IMR-90 (cell line): Measurements from ENCODE around the gene HKDC1. TPM values are rescaled to one million over a fixed set of nuclear protein-coding genes. Genes with fewer than 3 reads are reported as not detected.

Experiments used
- ATAC-seq: fragments of 200-7000 bp; cut with Tn5 transposase; 2 replicates; pipeline ENCODE4 v1.9.1; 2020; ENCODE audit warnings: low read depth, mild to moderate bottlenecking, moderate library complexity
- BruUV-seq: library from RNA; stranded (reverse); fragments of 400-500 nt; replicated peaks from 2 replicates; lab custom pipeline; 2021; lab: Mats Ljungman, UMichigan
- CTCF ChIA-PET: fragments of 300-600 bp; formaldehyde crosslinking; extraction: SDS; loops from one replicate; lab custom pipeline; 2021; ENCODE audit warnings: antibody characterized with exemption; lab: Yijun Ruan, JAX
- POLR2A ChIA-PET: fragments of 300-600 bp; sonication (Branson Sonifier 250); formaldehyde crosslinking; loops from one replicate; lab custom pipeline; 2022; ENCODE audit warnings: antibody characterized with exemption; ENCODE audit not compliant: unreplicated experiment; lab: Charles Lee
- DNase-seq: peaks from one replicate; pipeline ENCODE4 v3.0.0; 2013
- H2AFZ ChIP-seq: replicated peaks from 2 replicates; pipeline ENCODE3; 2013; ENCODE audit warnings: low read length, mild to moderate bottlenecking; ENCODE audit not compliant: poor library complexity
- H2AK5ac ChIP-seq: 2 replicates; pipeline ENCODE4 v1.6.1; 2013; ENCODE audit warnings: low read depth, low read length, inconsistent platforms
- H2AK9ac ChIP-seq: replicated peaks from 2 replicates; pipeline ENCODE3; 2013; ENCODE audit warnings: mild to moderate bottlenecking, low read depth, low read length, moderate library complexity; ENCODE audit not compliant: poor library complexity
- H2BK120ac ChIP-seq: 2 replicates; pipeline ENCODE4 v1.6.1; 2013; ENCODE audit warnings: low read depth, low read length, inconsistent platforms
- H2BK15ac ChIP-seq: 3 replicates; pipeline ENCODE4 v1.6.1; 2013; ENCODE audit warnings: low read depth, low read length, inconsistent platforms
- H2BK20ac ChIP-seq: 2 replicates; pipeline ENCODE4 v1.6.1; 2013; ENCODE audit warnings: low read depth, mild to moderate bottlenecking, inconsistent platforms, low read length, moderate library complexity
- H2BK5ac ChIP-seq: 2 replicates; pipeline ENCODE4 v1.6.1; 2013; ENCODE audit warnings: mild to moderate bottlenecking, low read depth, low read length, inconsistent platforms; ENCODE audit not compliant: poor library complexity, severe bottlenecking
- H3K14ac ChIP-seq: replicated peaks from 2 replicates; pipeline ENCODE4 v1.6.1; 2013; ENCODE audit warnings: low read depth, low read length, inconsistent platforms
- H3K18ac ChIP-seq: 2 replicates; pipeline ENCODE4 v1.6.1; 2013; ENCODE audit warnings: low read depth, low read length, control low read depth
- H3K23ac ChIP-seq: 2 replicates; pipeline ENCODE4 v1.6.1; 2013; ENCODE audit warnings: low read depth, low read length, inconsistent platforms
- H3K27ac ChIP-seq: 2 replicates; pipeline ENCODE4 v1.5.1; 2013; ENCODE audit warnings: mild to moderate bottlenecking, control low read depth, low read length; ENCODE audit not compliant: insufficient read depth
- H3K27me3 ChIP-seq: 2 replicates; pipeline ENCODE4 v1.6.1; 2013; ENCODE audit warnings: low read length; ENCODE audit not compliant: control insufficient read depth, insufficient read depth
- H3K36me3 ChIP-seq: 2 replicates; pipeline ENCODE4 v1.6.1; 2013; ENCODE audit warnings: low read length, mixed read lengths; ENCODE audit not compliant: control insufficient read depth, insufficient read depth
- H3K4ac ChIP-seq: 2 replicates; pipeline ENCODE4 v1.6.1; 2013; ENCODE audit warnings: low read depth, low read length, inconsistent platforms
- H3K4me1 ChIP-seq: 2 replicates; pipeline ENCODE4 v1.6.1; 2013; ENCODE audit warnings: low read length, mixed read lengths; ENCODE audit not compliant: control insufficient read depth, insufficient read depth
- H3K4me2 ChIP-seq: 2 replicates; pipeline ENCODE4 v1.6.1; 2013; ENCODE audit warnings: low read depth, mild to moderate bottlenecking, control low read depth, low read length, moderate library complexity
- H3K4me3 ChIP-seq: 2 replicates; pipeline ENCODE4 v1.5.1; 2013; ENCODE audit warnings: low read depth, mild to moderate bottlenecking, control low read depth, low read length, moderate library complexity; ENCODE audit not compliant: insufficient read depth
- H3K56ac ChIP-seq: 2 replicates; pipeline ENCODE4 v1.6.1; 2013; ENCODE audit warnings: low read length, inconsistent platforms; ENCODE audit not compliant: insufficient read depth; ENCODE audit errors: extremely low read depth
- H3K79me1 ChIP-seq, 2 experiments: 2 replicates each; pipeline ENCODE4 v1.6.1; 2013; ENCODE audit warnings: low read length in 2 of 2, inconsistent platforms in 1 of 2, low read depth in 1 of 2
- H3K9ac ChIP-seq: 2 replicates; pipeline ENCODE4 v1.6.1; 2013; ENCODE audit warnings: low read depth, low read length, control low read depth
- H3K9me1 ChIP-seq: 2 replicates; pipeline ENCODE4 v1.6.1; 2013; ENCODE audit warnings: low read length, inconsistent platforms; ENCODE audit not compliant: insufficient read depth
- H3K9me3 ChIP-seq: 2 replicates; pipeline ENCODE4 v1.6.1; 2013; ENCODE audit warnings: low read length; ENCODE audit not compliant: control insufficient read depth, insufficient read depth
- H4K20me1 ChIP-seq: 2 replicates; pipeline ENCODE4 v1.6.1; 2013; ENCODE audit warnings: low read length, inconsistent platforms; ENCODE audit not compliant: insufficient read depth
- H4K5ac ChIP-seq: 2 replicates; pipeline ENCODE4 v1.6.1; 2013; ENCODE audit warnings: mild to moderate bottlenecking, low read depth, low read length, control low read depth
- H4K8ac ChIP-seq, 2 experiments: 2 replicates each; pipeline ENCODE4 v1.6.1; 2013; ENCODE audit warnings: low read depth in 2 of 2, low read length in 2 of 2, control low read depth in 1 of 2, inconsistent platforms in 1 of 2
- H4K91ac ChIP-seq: 2 replicates; pipeline ENCODE4 v1.6.1; 2013; ENCODE audit warnings: low read depth, low read length, inconsistent platforms; ENCODE audit not compliant: insufficient read depth
- FOS ChIP-seq: fragments of 150-350 bp; IDR thresholded peaks from 2 replicates; pipeline ENCODE4 v1.6.1; 2016; ENCODE audit warnings: low read depth, low read length
- MAZ ChIP-seq: IDR thresholded peaks from 2 replicates; pipeline ENCODE4 v1.6.1; 2012; ENCODE audit warnings: low read depth, mild to moderate bottlenecking, low read length, improper control_type of control experiment, moderate library complexity, borderline replicate concordance
- MXI1 ChIP-seq: IDR thresholded peaks from 2 replicates; pipeline ENCODE4 v1.6.1; 2012; ENCODE audit warnings: low read depth, mild to moderate bottlenecking, low read length, moderate library complexity, borderline replicate concordance
- NFE2L2 ChIP-seq: fragments of 150-350 bp; IDR thresholded peaks from 2 replicates; pipeline ENCODE4 v1.6.1; 2016; ENCODE audit warnings: low read depth, mild to moderate bottlenecking, low read length
- POLR2A ChIP-seq: IDR thresholded peaks from 2 replicates; pipeline ENCODE4 v1.6.1; 2012; ENCODE audit warnings: mild to moderate bottlenecking, low read depth, low read length
- RCOR1 ChIP-seq: IDR thresholded peaks from 2 replicates; pipeline ENCODE4 v1.6.1; 2012; ENCODE audit warnings: mild to moderate bottlenecking, low read length, improper control_type of control experiment; ENCODE audit not compliant: insufficient replicate concordance
- SMC3 ChIP-seq: fragments of 150-350 bp; IDR thresholded peaks from 2 replicates; pipeline ENCODE4 v1.6.1; 2016; ENCODE audit warnings: low read depth, mild to moderate bottlenecking, antibody characterized with exemption, low read length, moderate library complexity
- WGBS, 2 experiments: methylation state at CpG; one replicate each; pipeline versions ENCODE4 v1.1.5 to v1.1.7; 2013; ENCODE audit warnings: missing lambda C conversion rate in 2 of 2; ENCODE audit not compliant: insufficient read length in 1 of 2; ENCODE audit errors: extremely low coverage in 2 of 2; 5-methylcytosine and 5-hydroxymethylcytosine counted together
- dilution Hi-C: fragments of 300-500 bp; cut with HindIII; formaldehyde crosslinking; loops from one replicate; pipeline ENCODE4 v1.14.3; 2018; ENCODE audit warnings: low sequenced_read_pairs; ENCODE audit not compliant: unreplicated experiment
- in situ Hi-C: fragments of 300-500 bp; cut with MboI; formaldehyde crosslinking; loops from 3 replicates; pipeline ENCODE4 v1.14.3; 2019; ENCODE audit warnings: low sequenced_read_pairs, inconsistent platforms, mixed read lengths
- intact Hi-C: fragments of 100-400 bp; cut with micrococcal nuclease; formaldehyde crosslinking; loops from 2 replicates; pipeline ENCODE4 v1.10.0; 2022
- polyA plus RNA-seq, 3 experiments: library from polyadenylated mRNA; depleted of rRNA; stranded (reverse); fragments of >200 nt; gene quantifications; 2 replicates each; pipeline ENCODE4 v1.2.3, GENCODE V29; 2012; ENCODE audit warnings: low replicate concordance in 1 of 3
- total RNA-seq: library from RNA; depleted of rRNA; stranded (reverse); fragments of >200 nt; gene quantifications from 2 replicates; pipeline ENCODE4 v1.2.3, GENCODE V29; 2012
- TF ChIP-seq, protein P1 (sequence below): fragments of 150-350 bp; IDR thresholded peaks from 2 replicates; pipeline ENCODE4 v1.6.1; 2016; ENCODE audit warnings: low read depth, mild to moderate bottlenecking, low read length, moderate library complexity, borderline replicate concordance
- TF ChIP-seq, protein P2 (sequence below): fragments of 150-350 bp; IDR thresholded peaks from 2 replicates; pipeline ENCODE4 v1.6.1; 2017; ENCODE audit warnings: mild to moderate bottlenecking, antibody characterized with exemption, low read length, low read depth
- TF ChIP-seq, protein P3 (sequence below): conservative IDR thresholded peaks from 2 replicates; pipeline ENCODE4 v1.5.1; 2012; ENCODE audit warnings: mild to moderate bottlenecking, low read depth, low read length, improper control_type of control experiment

Gene HKDC1
- total and polyA plus RNA-seq, 2 of the 4 experiments (the other 2 are of a cell fraction): under 0.01 to 0.03 TPM

DNA sequence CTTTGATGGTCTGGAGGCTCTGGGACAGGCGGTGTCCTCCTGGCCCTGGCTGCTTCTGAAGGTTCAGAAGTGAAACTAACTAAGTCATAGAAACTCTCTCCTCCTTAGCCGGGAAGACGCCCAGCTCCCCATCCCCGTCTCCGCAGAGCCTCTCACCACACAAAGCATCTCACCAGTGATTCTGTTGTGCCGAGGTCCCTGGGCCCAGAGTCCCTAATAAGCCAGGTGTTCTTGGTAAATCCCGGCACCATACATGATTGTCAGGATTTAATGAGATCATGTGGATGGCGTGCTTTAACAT lies 9.4 kb downstream of the HKDC1 start:
- Histone ChIP-seq H2AFZ (peak overlapping the region; percentile 72), H2BK5ac (no peak overlapping the region), H3K9me3 (no peaks in the 10 kb centered on the region), H4K91ac (no peak overlapping the region), H3K23ac (no peak overlapping the region), H4K5ac (no peak overlapping the region), H3K56ac (no peak overlapping the region), H3K36me3 (no peaks in the 10 kb centered on the region), H4K20me1 (no peaks in the 10 kb centered on the region), H2BK15ac (no peak overlapping the region), H2AK5ac (no peak overlapping the region), H3K4me1 (peaks cover 2% of the 10 kb centered on the region; the same call in 1 of the 2 replicates), H4K8ac (no peak overlapping the region), H3K9me1 (peaks cover 14% of the 10 kb centered on the region), H3K14ac (no peak overlapping the region), H2AK9ac (peak overlapping the region; percentile 15), H3K4me2 (no peak overlapping the region), H3K79me1 (no peaks in the 10 kb centered on the region), H3K27ac (no peak overlapping the region), H2BK20ac (no peak overlapping the region; the same call in 1 of the 2 replicates), H2BK120ac (no peak overlapping the region), H3K4me3 (no peak overlapping the region), H3K4ac (peak overlapping the region; percentile 3; the same call in 1 of the 2 replicates), H3K9ac (no peak overlapping the region), H3K18ac (no peak overlapping the region), H3K27me3 (peaks cover 2% of the 10 kb centered on the region; the same call in 1 of the 2 replicates)
- DNase-seq (no peak), ATAC-seq (no peak)
- no TSS peak for BruUV-seq
- ChIA-PET CTCF (no interaction called here), POLR2A (no interaction called here)
- dilution Hi-C loops (no loop called here), in situ Hi-C loops (no loop called here), intact Hi-C loops (no loop called here)
- no CpG with 5 or more reads among the region's 8 CpGs for WGBS, 2 experiments
- TF ChIP-seq, protein P1, sequence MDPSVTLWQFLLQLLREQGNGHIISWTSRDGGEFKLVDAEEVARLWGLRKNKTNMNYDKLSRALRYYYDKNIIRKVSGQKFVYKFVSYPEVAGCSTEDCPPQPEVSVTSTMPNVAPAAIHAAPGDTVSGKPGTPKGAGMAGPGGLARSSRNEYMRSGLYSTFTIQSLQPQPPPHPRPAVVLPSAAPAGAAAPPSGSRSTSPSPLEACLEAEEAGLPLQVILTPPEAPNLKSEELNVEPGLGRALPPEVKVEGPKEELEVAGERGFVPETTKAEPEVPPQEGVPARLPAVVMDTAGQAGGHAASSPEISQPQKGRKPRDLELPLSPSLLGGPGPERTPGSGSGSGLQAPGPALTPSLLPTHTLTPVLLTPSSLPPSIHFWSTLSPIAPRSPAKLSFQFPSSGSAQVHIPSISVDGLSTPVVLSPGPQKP: no peak
- no peak for TF ChIP-seq POLR2A
- TF ChIP-seq MAZ: no peak
- TF ChIP-seq, protein P2, sequence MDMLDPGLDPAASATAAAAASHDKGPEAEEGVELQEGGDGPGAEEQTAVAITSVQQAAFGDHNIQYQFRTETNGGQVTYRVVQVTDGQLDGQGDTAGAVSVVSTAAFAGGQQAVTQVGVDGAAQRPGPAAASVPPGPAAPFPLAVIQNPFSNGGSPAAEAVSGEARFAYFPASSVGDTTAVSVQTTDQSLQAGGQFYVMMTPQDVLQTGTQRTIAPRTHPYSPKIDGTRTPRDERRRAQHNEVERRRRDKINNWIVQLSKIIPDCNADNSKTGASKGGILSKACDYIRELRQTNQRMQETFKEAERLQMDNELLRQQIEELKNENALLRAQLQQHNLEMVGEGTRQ: no peak
- no peak for TF ChIP-seq SMC3
- TF ChIP-seq MXI1: no peak
- no peak for TF ChIP-seq FOS
- TF ChIP-seq, protein P3, sequence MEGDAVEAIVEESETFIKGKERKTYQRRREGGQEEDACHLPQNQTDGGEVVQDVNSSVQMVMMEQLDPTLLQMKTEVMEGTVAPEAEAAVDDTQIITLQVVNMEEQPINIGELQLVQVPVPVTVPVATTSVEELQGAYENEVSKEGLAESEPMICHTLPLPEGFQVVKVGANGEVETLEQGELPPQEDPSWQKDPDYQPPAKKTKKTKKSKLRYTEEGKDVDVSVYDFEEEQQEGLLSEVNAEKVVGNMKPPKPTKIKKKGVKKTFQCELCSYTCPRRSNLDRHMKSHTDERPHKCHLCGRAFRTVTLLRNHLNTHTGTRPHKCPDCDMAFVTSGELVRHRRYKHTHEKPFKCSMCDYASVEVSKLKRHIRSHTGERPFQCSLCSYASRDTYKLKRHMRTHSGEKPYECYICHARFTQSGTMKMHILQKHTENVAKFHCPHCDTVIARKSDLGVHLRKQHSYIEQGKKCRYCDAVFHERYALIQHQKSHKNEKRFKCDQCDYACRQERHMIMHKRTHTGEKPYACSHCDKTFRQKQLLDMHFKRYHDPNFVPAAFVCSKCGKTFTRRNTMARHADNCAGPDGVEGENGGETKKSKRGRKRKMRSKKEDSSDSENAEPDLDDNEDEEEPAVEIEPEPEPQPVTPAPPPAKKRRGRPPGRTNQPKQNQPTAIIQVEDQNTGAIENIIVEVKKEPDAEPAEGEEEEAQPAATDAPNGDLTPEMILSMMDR: no peak
- no peak for TF ChIP-seq NFE2L2
- no peak for TF ChIP-seq RCOR1
